SK-N-SH (cell line): ENCODE measurements around the gene STKLD1.

Source experiments
- CTCF ChIP-seq: fragments of 200-600 bp; sonication (generic); IDR thresholded peaks from 2 replicates; pipeline ENCODE4 v1.6.1; 2017; ENCODE audit warnings: antibody characterized with exemption, mild to moderate bottlenecking, moderate library complexity
- EP300 ChIP-seq, 2 experiments: IDR thresholded peaks; 2 replicates each; pipeline versions ENCODE4 v1.4.0 to v1.6.1; 2012; ENCODE audit warnings: borderline replicate concordance in 1 of 2, low read depth in 1 of 2, low read length in 1 of 2
- FOXM1 ChIP-seq: IDR thresholded peaks from 2 replicates; pipeline ENCODE4 v1.4.0; 2012; ENCODE audit warnings: low read depth, mild to moderate bottlenecking
- POLR2AphosphoS5 ChIP-seq: IDR thresholded peaks from 2 replicates; pipeline ENCODE4 v1.6.1; 2012; ENCODE audit warnings: low read depth, low read length
- RAD21 ChIP-seq: IDR thresholded peaks from 2 replicates; pipeline ENCODE4 v1.6.1; 2012; ENCODE audit warnings: mild to moderate bottlenecking, low read length
- RCOR1 ChIP-seq: fragments of 150-350 bp; IDR thresholded peaks from 2 replicates; pipeline ENCODE4 v1.6.1; 2017; ENCODE audit warnings: antibody characterized with exemption, low read length
- RXRA ChIP-seq: IDR thresholded peaks from 2 replicates; pipeline ENCODE4 v1.4.0; 2012; ENCODE audit warnings: low read depth, mild to moderate bottlenecking, borderline replicate concordance

DNA sequence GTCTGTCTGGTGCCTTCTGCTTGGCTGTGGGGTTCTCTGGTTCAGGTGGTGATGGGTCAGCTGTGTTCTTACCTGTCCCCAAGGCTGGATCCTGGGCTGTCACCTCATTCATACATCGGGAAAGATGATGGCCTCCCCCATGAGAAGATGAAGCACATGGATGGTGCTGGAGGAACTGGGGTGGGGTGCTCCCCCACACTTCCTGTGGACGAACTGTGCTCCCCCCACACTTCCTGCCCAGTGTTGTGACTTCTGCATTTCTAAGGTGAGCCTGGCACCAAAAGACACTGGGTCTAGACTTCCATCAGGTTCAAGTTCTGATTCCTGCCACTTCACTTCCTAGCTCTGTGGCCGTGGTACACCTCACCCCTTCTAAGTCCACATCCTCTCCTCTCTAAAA lies 35.9 kb upstream of the STKLD1 start:
- TF ChIP-seq RAD21 = no peak
- TF ChIP-seq CTCF = no peak
- no peak for TF ChIP-seq RXRA
- no peak for TF ChIP-seq RCOR1
- no peak for TF ChIP-seq POLR2AphosphoS5
- TF ChIP-seq FOXM1 = no peak
- no peak for TF ChIP-seq EP300 (IDR thresholded peaks at IDR 0.05; ENCODE audit: borderline replicate concordance in 1 of 2, low read depth in 1 of 2, low read length in 1 of 2)
